Aortic smooth muscle cell (primary cell): ENCODE data around the gene SDR9C7. TPM values are rescaled to one million over a fixed set of nuclear protein-coding genes. Genes with fewer than 3 reads are reported as not detected.

Experiments
- total RNA-seq: library from RNA; depleted of rRNA; stranded (reverse); fragments of >200 nt; gene quantifications from 2 replicates; pipeline ENCODE4 v1.2.3, GENCODE V29; 2014

Gene SDR9C7
- not detected in 2 replicates for total RNA-seq

DNA sequence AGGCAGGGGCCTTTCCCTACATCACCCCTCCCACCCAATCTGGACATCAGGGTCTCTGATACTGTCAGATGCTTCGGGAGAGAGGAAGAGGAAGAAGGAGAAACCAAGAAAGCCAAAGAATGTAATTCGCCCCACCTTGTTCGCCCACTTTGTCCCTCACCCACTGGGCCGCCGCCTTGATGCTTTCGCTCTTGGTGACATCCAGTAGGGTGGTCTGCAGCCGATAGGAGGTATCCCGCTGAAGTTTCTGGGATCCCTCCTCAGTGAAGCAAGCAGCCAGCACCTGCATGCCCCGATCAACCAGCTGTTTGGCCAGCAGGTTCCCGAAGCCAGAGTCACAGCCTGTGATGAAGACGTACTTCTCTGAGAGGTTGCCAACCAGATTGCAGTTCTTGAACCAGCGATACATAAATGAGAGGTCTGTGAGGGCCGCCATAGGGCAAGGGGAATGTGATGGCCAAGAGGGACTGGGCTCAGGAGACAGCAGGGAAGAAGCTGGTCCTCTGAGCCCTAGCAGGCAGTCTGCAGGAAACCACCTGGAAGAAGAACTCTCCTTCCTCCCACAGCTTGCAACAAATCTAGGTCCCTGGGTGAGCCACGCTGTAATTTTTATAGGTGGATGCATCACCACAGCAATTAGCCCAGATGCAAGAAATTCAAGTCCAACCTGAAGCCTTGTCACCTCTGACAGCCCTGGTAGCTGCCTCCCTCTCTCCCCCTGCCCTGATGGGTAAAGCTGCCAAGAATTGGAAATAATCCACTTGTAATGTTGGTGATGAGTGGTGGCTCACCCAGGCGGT is at the start of gene SDR9C7:
Gene SDR9C7, minus strand, starts transcription at position 583 of the 800 bp plus-strand sequence. Its CDS starts 147 bp downstream, at position 436.

DNA sequence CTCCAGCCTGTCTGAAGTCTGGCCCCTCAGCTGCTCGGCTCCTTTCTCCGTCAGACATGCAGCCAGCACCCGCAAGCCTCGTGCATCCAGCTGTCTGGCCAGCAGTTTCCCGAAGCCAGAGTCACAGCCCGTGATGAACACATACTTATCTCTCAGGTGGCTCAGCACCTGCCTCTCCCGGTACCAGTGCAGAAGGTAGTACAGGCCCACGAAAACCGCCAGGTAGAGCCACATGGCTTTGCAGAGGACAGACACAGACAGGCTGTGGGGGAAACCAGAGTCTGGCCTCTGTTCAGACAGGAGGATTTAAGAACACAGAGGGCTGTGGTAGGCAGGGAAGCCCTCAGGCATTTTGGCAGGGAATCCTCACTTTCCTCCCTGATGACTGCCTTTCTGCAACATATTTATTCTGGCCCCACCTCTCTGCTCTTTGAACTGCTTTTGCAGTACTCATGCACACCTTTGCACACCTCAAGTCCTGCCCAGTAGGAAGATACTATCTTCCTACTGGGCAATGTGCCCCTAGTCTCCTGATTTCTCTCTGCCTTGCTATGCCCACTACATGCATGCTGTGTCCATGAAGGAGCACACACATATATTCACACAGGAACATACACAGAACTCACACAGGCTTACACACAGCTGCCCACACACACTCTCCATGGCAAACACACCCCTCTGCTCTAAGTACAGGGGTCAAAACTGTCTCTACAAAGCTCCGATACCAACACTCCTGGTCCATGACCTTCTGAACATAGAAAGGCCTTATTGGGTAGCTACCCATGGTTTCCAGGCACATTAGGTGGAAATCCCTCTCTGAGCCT is 23.2 kb upstream of the SDR9C7 start, which contains the start of gene RDH16:
Gene RDH16, minus strand, starts transcription at position 380 of the 824 bp plus-strand sequence. Its CDS starts 146 bp downstream, at position 234.

Other genes starting within 250 kb of the SDR9C7 start
- gene PTGES3, start 246.1 kb downstream of the SDR9C7 start, total RNA-seq: 44.7 and 58.9 TPM in 2 replicates
- gene NACA, start 209.1 kb downstream of the SDR9C7 start, total RNA-seq: 961 and 1,153 TPM in 2 replicates
- 7.3 and 8.6 TPM in 2 replicates for gene PRIM1, start 182.1 kb downstream of the SDR9C7 start, total RNA-seq
- 0.53 and 0.68 TPM in 2 replicates for gene HSD17B6, start 171.1 kb downstream of the SDR9C7 start, total RNA-seq
- 0.06 and 0.13 TPM in 2 replicates for gene RDH16, start 23.2 kb upstream of the SDR9C7 start, total RNA-seq
- 2.9 and 3.0 TPM in 2 replicates for gene ZBTB39, start 72.1 kb upstream of the SDR9C7 start, total RNA-seq
- not detected in 2 replicates for gene TAC3, start 82.1 kb upstream of the SDR9C7 start, total RNA-seq
- gene MYO1A, start 115.7 kb upstream of the SDR9C7 start, total RNA-seq: under 0.01 and 0.12 TPM in 2 replicates
- 8.5 and 11.2 TPM in 2 replicates for gene NEMP1, start 144.4 kb upstream of the SDR9C7 start, total RNA-seq
- 45.1 and 88.0 TPM in 2 replicates for gene NAB2, start 154.7 kb upstream of the SDR9C7 start, total RNA-seq
- gene STAT6, start 177.0 kb upstream of the SDR9C7 start, total RNA-seq: 122 and 125 TPM in 2 replicates
- gene LRP1, start 194.1 kb upstream of the SDR9C7 start, total RNA-seq: 403 and 490 TPM in 2 replicates
- gene LRP1-AS, start 213.2 kb upstream of the SDR9C7 start, total RNA-seq: 0.37 TPM in 1 of 2 replicates, not detected in the other